Gastroesophageal sphincter (tissue), 4 donors: ENCODE data around the gene PCDHGA1. TPM values are rescaled to one million over a fixed set of nuclear protein-coding genes. Genes with fewer than 3 reads are reported as not detected.

ENCODE experiments used
- ATAC-seq: fragments of 150-250 bp; one replicate; pipeline ENCODE4 v1.9.1; 2016; ENCODE audit warnings: mild to moderate bottlenecking, moderate library complexity
- H3K27ac ChIP-seq, 4 donors: fragments of 200-600 bp; sonication (generic) in 3 of 4; 1 replicate in 3 of 4; 2 replicates in 1 of 4; pipeline ENCODE4 v1.5.1; 2016 to 2019
- H3K27me3 ChIP-seq: fragments of 200-600 bp; sonication (generic); one replicate; pipeline ENCODE4 v1.5.1; 2019
- H3K36me3 ChIP-seq, 2 donors: fragments of 200-600 bp; sonication (generic); one replicate each; pipeline ENCODE4 v1.5.1; 2019; ENCODE audit warnings: control low read depth in 1 of 2
- H3K4me1 ChIP-seq, 3 donors: fragments of 200-600 bp; sonication (generic); 1 replicate in 2 of 3; 2 replicates in 1 of 3; pipeline ENCODE4 v1.5.1; 2016 to 2019; ENCODE audit warnings: control low read depth in 2 of 3
- H3K4me3 ChIP-seq, 2 donors: fragments of 200-600 bp; sonication (generic); one replicate each; pipeline ENCODE4 v1.5.1; 2019; ENCODE audit warnings: mild to moderate bottlenecking in 1 of 2, moderate library complexity in 1 of 2
- H3K9me3 ChIP-seq, 3 donors: fragments of 200-600 bp; sonication (generic); one replicate each; pipeline ENCODE4 v1.5.1; 2017 to 2019; ENCODE audit warnings: control low read depth in 2 of 3
- EP300 ChIP-seq: sonication (generic); formaldehyde crosslinking; IDR thresholded peaks from one replicate; pipeline ENCODE4 v1.6.1; 2017; ENCODE audit warnings: antibody characterized with exemption, mild to moderate bottlenecking
- POLR2A ChIP-seq, 2 donors: fragments of 450-650 bp; IDR thresholded peaks; one replicate each; pipeline ENCODE4 v1.6.1; 2017; ENCODE audit warnings: antibody characterized with exemption in 2 of 2, mild to moderate bottlenecking in 2 of 2, moderate library complexity in 1 of 2
- POLR2AphosphoS5 ChIP-seq: sonication (generic); formaldehyde crosslinking; IDR thresholded peaks from one replicate; pipeline ENCODE4 v1.6.1; 2017; ENCODE audit warnings: antibody characterized with exemption
- WGBS, 2 donors: methylation state at CpG; one replicate each; pipeline ENCODE4 v1.1.5; 2018; ENCODE audit warnings: low coverage in 1 of 2; 5-methylcytosine and 5-hydroxymethylcytosine counted together
- total RNA-seq, 4 donors: library from RNA; depleted of rRNA; stranded (reverse); fragments of >200 nt; gene quantifications; one replicate each; pipeline ENCODE4 v1.1.0, GENCODE V29; 2016
- TF ChIP-seq, protein P1 (sequence below), 4 experiments: fragments of 200-600 bp in 2 of 4; fragments of 450-650 bp in 2 of 4; sonication (generic) in 1 of 4; IDR thresholded peaks; one replicate each; pipeline ENCODE4 v1.5.1; 2017 to 2019; ENCODE audit warnings: antibody characterized with exemption in 4 of 4, mild to moderate bottlenecking in 2 of 4, moderate library complexity in 2 of 4

The PCDHGA1 gene
- total RNA-seq, 4 donors from 2014 or later, result 0.67 to 1.3 (median 1.1) TPM

DNA sequence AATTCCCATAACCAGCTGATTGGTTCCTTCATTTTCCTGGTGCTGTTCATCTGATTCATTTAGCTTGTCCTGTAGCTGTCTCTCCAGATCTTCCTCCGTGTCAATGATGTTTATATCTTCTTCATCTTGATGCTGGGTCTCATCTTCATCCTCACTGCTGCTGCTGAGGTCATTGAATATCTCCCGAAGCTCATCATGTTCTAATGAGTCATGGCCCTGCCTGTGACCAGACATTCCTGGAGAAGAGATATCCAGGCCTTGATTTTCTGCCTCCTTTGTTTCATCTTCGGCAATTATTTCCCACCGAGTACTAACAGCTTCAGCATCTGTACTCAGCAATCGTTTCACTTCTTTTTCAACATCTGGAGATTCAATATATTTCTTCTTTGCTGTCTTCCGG is 11.1 kb upstream of the PCDHGA1 start:
- Histone ChIP-seq H3K9me3 (peaks cover 2 to 69% (median 10%) of the 10 kb centered on the region in 3 donors), H3K27ac (no peak overlapping the region), H3K4me1 (peaks cover 0 to 12% (median 0%) of the 10 kb centered on the region in 3 donors), H3K36me3 (peaks cover 0 to 53% of the 10 kb centered on the region in 2 donors), H3K27me3 (no peaks in the 10 kb centered on the region), H3K4me3 (no peak overlapping the region)
- no peak for TF ChIP-seq POLR2A (IDR thresholded peaks at IDR 0.05)
- ATAC-seq, result no peak
- WGBS, 2 donors, result 100% methylated on average over 1 to 6 of the region's 6 CpGs

DNA sequence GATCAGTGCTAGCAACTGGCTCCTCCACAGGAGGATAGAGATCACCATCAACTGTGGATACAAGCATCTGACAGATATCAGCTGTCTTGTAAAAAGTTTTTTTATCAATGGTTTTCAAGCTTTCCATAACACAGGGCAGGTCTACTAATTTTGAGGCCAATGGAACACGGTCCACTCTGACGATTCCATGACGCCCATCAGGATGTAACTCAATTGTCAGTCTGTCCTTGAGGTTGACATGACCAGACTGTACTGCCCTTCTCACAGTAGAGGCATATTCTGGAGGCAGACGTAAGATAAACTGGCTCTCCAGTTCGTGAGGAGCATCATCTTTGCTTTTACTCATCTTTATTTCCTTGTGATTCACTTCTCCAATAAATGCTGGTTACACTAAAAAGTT is 10.6 kb upstream of the PCDHGA1 start:
- Histone ChIP-seq H3K4me3 (peak overlapping the region; percentile 60 to 66), H3K9me3 (peaks cover 2 to 64% (median 10%) of the 10 kb centered on the region in 3 donors), H3K36me3 (peaks cover 0 to 49% of the 10 kb centered on the region in 2 donors), H3K27me3 (no peaks in the 10 kb centered on the region), H3K27ac (peak overlapping the region in 2 of 4 donors; percentile 90 to 96), H3K4me1 (peaks cover 0 to 12% (median 0%) of the 10 kb centered on the region in 3 donors)
- ATAC-seq, result no peak
- WGBS, 2 donors, result 64 to 72% methylated on average over 3 to 5 of the region's 5 CpGs
- no peak for TF ChIP-seq EP300

DNA sequence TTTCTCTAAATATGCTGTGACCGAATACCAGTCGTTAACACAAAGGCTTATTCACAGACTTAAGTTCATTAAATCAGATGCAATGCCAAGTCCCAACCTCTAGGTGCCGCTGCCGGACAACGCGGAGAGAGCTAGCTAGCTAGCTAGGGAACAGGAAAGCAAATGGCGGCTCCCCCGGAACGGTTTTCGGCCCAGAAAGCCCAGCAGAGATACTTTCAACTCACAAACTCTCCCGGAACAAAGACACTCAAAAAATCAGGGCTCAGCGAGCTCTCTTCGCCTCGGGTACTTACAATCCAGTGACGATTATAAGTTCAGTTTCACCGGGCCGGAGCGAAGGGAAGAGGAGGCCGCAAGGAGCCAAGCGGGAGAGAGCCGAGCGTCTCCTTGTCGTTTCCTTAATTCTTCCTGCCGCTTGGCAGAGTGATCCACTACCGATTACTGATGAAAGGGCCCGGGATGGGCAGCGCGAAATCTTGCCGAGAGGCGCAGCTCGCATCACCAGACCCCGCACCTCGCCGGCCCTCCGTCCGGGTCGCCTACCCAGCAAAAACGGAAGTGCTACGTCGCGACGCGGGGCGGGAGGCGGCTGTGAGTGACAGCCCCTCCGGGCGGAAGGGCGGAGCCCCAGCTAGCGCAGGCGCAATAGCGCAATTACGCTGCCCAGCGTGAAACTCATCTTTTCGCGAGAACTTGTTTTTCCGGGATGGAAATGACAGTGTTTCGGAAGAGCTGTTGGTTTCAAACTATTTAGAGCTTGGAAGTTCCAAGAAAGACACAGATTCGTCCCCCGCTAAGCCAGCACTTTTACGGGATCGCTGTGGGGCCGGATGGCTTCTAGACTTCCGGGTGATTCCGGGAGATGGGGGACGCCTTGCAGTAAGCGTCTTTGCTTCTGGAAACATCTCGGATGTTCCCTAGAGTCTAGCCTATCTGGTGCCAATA is 9.8 kb upstream of the PCDHGA1 start, which contains the start of gene TAF7:
TAF7 (minus strand) TSS at position 560 of the 945 bp plus-strand sequence. CDS start 740 bp downstream, outside the sequence.
- H3K9me3 ChIP-seq, result peaks cover 2 to 56% (median 10%) of the 10 kb centered on the region in 3 donors

DNA sequence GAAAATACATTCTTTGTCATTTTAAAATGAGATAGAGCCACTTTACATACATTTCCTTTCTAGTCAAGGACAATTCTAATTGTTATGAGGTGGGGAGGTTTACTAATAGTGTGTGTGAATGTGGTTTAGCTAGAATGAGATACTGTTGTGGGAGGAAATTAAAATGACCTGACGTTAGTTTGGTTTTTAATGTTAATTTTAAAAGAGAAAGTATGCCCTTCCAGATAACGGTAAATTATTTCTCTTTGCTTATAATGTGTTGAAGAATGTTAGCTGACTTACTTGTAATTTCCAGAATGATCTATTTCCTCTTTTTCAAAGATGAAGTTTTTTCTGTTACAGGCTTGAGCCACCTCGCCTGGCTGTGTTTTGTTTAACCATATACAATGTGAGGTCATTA is 8.1 kb upstream of the PCDHGA1 start:
- 87 to 89% methylated on average over 3 of the region's 3 CpGs for WGBS, 2 donors
- Histone ChIP-seq H3K4me1 (peaks cover 0 to 18% (median 0%) of the 10 kb centered on the region in 3 donors), H3K27me3 (no peaks in the 10 kb centered on the region), H3K4me3 (no peak overlapping the region), H3K36me3 (peaks cover 0 to 28% of the 10 kb centered on the region in 2 donors), H3K27ac (no peak overlapping the region), H3K9me3 (peaks cover 2 to 44% (median 10%) of the 10 kb centered on the region in 3 donors)
- no peak for ATAC-seq
- TF ChIP-seq POLR2AphosphoS5, result no peak
- TF ChIP-seq, protein P1, sequence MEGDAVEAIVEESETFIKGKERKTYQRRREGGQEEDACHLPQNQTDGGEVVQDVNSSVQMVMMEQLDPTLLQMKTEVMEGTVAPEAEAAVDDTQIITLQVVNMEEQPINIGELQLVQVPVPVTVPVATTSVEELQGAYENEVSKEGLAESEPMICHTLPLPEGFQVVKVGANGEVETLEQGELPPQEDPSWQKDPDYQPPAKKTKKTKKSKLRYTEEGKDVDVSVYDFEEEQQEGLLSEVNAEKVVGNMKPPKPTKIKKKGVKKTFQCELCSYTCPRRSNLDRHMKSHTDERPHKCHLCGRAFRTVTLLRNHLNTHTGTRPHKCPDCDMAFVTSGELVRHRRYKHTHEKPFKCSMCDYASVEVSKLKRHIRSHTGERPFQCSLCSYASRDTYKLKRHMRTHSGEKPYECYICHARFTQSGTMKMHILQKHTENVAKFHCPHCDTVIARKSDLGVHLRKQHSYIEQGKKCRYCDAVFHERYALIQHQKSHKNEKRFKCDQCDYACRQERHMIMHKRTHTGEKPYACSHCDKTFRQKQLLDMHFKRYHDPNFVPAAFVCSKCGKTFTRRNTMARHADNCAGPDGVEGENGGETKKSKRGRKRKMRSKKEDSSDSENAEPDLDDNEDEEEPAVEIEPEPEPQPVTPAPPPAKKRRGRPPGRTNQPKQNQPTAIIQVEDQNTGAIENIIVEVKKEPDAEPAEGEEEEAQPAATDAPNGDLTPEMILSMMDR (IDR thresholded peaks at IDR 0.05), result no peak
- no peak for TF ChIP-seq POLR2A (IDR thresholded peaks at IDR 0.05)
- TF ChIP-seq EP300, result no peak

More for the DNA sequence above, 9.8 kb upstream of the PCDHGA1 start, which contains the start of gene TAF7:
- H3K4me1 ChIP-seq, result peaks cover 0 to 12% (median 0%) of the 10 kb centered on the region in 3 donors
- peak; percentile 99 for ATAC-seq
- H3K4me3 ChIP-seq, result peak within 1 kb of the TSS; percentile 60 to 66
- TF ChIP-seq POLR2A (IDR thresholded peaks at IDR 0.05) (peak; percentile 81 to 89), EP300 (no peak), POLR2AphosphoS5 (peak; percentile 94)
- TF ChIP-seq, protein P1 (IDR thresholded peaks at IDR 0.05), result peak; percentile 45 to 82 (median 62)
- H3K27me3 ChIP-seq, result no peaks in the 10 kb centered on the region
- H3K36me3 ChIP-seq, result peaks cover 0 to 45% of the 10 kb centered on the region in 2 donors
- peak within 1 kb of the TSS; percentile 76 to 98 (median 93) for H3K27ac ChIP-seq
- WGBS, 2 donors, result 2 to 5% methylated on average over 11 to 23 of the region's 67 CpGs

DNA sequence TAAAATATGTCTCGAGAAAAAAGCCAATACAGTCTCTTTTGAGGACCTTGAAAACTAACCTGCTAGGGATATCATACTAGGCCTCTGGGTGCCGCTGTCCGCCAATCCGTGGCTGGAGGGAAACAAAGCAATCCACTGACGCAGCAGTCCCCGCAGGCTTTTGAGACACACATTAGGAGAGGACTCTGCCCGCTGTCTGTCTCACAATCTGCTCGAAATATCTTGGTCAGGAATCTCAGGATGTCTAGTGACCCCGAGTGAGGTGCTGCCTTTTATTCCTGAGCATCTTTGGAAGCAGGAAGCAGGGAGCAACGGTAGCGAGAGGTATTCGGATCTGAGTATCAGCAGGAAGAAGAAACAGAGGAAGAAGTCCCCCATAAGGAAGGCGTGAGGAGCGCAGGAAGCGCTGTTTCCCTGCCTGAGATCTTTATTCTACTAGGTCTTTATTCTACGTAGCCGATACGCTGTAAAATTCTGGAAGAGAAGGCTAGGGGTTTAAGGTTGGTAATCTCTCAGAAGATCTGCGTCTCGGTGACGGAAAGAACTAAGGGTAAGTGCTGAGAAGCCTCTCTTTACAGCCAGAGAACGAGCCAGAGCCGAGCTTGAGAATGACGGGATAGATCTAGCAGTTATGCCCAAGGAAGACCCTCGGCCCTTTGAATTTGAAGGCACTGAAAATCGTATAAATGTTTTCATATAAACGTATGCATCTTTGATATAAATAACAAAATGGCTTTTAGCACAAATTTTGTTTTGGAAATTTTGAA is 4.0 kb upstream of the PCDHGA1 start:
- Histone ChIP-seq H3K36me3 (peaks cover 0 to 8% of the 10 kb centered on the region in 2 donors), H3K27me3 (peaks cover 8% of the 10 kb centered on the region), H3K27ac (peak overlapping the region; percentile 40 to 74 (median 62)), H3K4me3 (peak overlapping the region; percentile 40 to 46), H3K4me1 (peaks cover 0 to 9% (median 0%) of the 10 kb centered on the region in 3 donors), H3K9me3 (peaks cover 0 to 50% (median 0%) of the 10 kb centered on the region in 3 donors)
- TF ChIP-seq, protein P1 (IDR thresholded peaks at IDR 0.05), result peak; percentile 20 to 66 (median 40)
- TF ChIP-seq EP300 (no peak), POLR2A (IDR thresholded peaks at IDR 0.05) (peak in 1 of 2 donors; percentile 16), POLR2AphosphoS5 (peak; percentile 37)
- WGBS, 2 donors, result 12 to 23% methylated on average over 13 to 27 of the region's 27 CpGs
- peak; percentile 73 for ATAC-seq
